ENCODE data around the gene TSHZ1. TPM values are rescaled to one million over a fixed set of nuclear protein-coding genes. Genes with fewer than 3 reads are reported as not detected.

Gene TSHZ1
- total RNA-seq, 1 donor: 10.5 TPM

DNA sequence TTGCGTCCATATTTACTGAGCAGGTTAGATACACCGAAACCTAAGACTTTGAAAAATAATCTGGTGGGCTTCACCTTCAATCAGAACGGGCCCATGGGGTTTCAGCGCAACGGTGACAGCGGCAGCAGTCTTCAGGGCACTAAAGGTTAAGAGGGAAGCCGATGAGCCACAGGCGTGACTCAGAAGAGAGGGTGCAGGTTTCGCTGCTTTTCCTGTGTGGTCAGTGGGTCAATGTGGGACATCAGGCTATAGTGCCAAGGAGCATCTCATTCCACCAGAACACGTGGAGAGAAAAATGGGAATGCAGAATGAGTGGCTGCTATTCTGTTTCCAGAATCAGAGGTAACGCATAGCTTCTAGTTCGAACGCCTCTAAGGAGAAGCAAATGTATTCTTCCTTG lies 10.5 kb upstream of the TSHZ1 start:
- H3K79me2 ChIP-seq (ENCODE audit: insufficient read depth, low read length): peaks cover 40% of the 10 kb centered on the region

GRCh38 chr18:75200605-75201280 lies 9.9 kb upstream of the TSHZ1 start:
- Histone ChIP-seq H3K79me2 (ENCODE audit: insufficient read depth, low read length) (peaks cover 47% of the 10 kb centered on the region), H3K36me3 (ENCODE audit: insufficient read depth, low read length) (peaks cover 4% of the 10 kb centered on the region), H3K4me3 (ENCODE audit: insufficient read depth, low read length) (no peak overlapping the region), H2AFZ (ENCODE audit: low read length) (no peak overlapping the region), H3K27me3 (ENCODE audit: insufficient read depth, low read length) (no peaks in the 10 kb centered on the region), H3K27ac (ENCODE audit: low read depth, low read length) (no peak overlapping the region), H3K9me3 (ENCODE audit: low read depth, low read length) (no peaks in the 10 kb centered on the region), H3K4me1 (ENCODE audit: insufficient read depth, low read length) (peaks cover 11% of the 10 kb centered on the region), H4K20me1 (ENCODE audit: insufficient read depth, low read length) (peaks cover 8% of the 10 kb centered on the region), H3K4me2 (ENCODE audit: insufficient read depth, low read length) (no peak overlapping the region)
- no peak for TF ChIP-seq CTCF (IDR thresholded peaks at IDR 0.05; ENCODE audit: extremely low read depth, low read depth, low read length)
- DNase-seq (ENCODE audit: insufficient read length, low spot score, missing footprints): no peak

More for the DNA sequence above, 10.5 kb upstream of the TSHZ1 start:
- Histone ChIP-seq H3K27ac (ENCODE audit: low read depth, low read length) (no peak overlapping the region), H2AFZ (ENCODE audit: low read length) (no peak overlapping the region), H3K9me3 (ENCODE audit: low read depth, low read length) (no peaks in the 10 kb centered on the region), H3K4me2 (ENCODE audit: insufficient read depth, low read length) (no peak overlapping the region), H3K4me1 (ENCODE audit: insufficient read depth, low read length) (peaks cover 11% of the 10 kb centered on the region), H4K20me1 (ENCODE audit: insufficient read depth, low read length) (peaks cover 5% of the 10 kb centered on the region), H3K27me3 (ENCODE audit: insufficient read depth, low read length) (no peaks in the 10 kb centered on the region), H3K4me3 (ENCODE audit: insufficient read depth, low read length) (no peak overlapping the region), H3K36me3 (ENCODE audit: insufficient read depth, low read length) (peaks cover 4% of the 10 kb centered on the region)
- no peak for TF ChIP-seq CTCF (IDR thresholded peaks at IDR 0.05; ENCODE audit: extremely low read depth, low read depth, low read length)
- no peak for DNase-seq (ENCODE audit: insufficient read length, low spot score, missing footprints)

- Histone ChIP-seq H3K9me3 (ENCODE audit: low read depth, low read length) (no peaks in the 10 kb centered on the region), H3K36me3 (ENCODE audit: insufficient read depth, low read length) (peaks cover 4% of the 10 kb centered on the region), H3K4me1 (ENCODE audit: insufficient read depth, low read length) (peaks cover 14% of the 10 kb centered on the region), H3K27me3 (ENCODE audit: insufficient read depth, low read length) (no peaks in the 10 kb centered on the region), H3K4me2 (ENCODE audit: insufficient read depth, low read length) (no peak overlapping the region), H3K27ac (ENCODE audit: low read depth, low read length) (no peak overlapping the region), H4K20me1 (ENCODE audit: insufficient read depth, low read length) (peaks cover 16% of the 10 kb centered on the region), H3K4me3 (ENCODE audit: insufficient read depth, low read length) (no peak overlapping the region), H2AFZ (ENCODE audit: low read length) (no peak overlapping the region), H3K79me2 (ENCODE audit: insufficient read depth, low read length) (peaks cover 55% of the 10 kb centered on the region)
- no peak for TF ChIP-seq CTCF (IDR thresholded peaks at IDR 0.05; ENCODE audit: extremely low read depth, low read depth, low read length)
- DNase-seq (ENCODE audit: insufficient read length, low spot score, missing footprints): no peak
These were observed 9.0 kb upstream of the TSHZ1 start for GRCh38 chr18:75201282-75202270.
